Esophagus (tissue), 2 donors: ENCODE results near the gene LAMA2. TPM values are rescaled to one million over a fixed set of nuclear protein-coding genes. Genes with fewer than 3 reads are reported as not detected.
"Not testable (repeated sequence)": the region's sequence is repeated elsewhere in the genome, so short reads cannot be mapped to it uniquely, and the experiment has no call there.

Experiments used
- H3K27ac ChIP-seq, 2 donors: one replicate each; pipeline ENCODE4 v1.5.1; 2013; ENCODE audit warnings: low read depth in 2 of 2, mild to moderate bottlenecking in 2 of 2, inconsistent platforms in 1 of 2, low read length in 1 of 2, moderate library complexity in 1 of 2
- H3K27me3 ChIP-seq, 2 donors: one replicate each; pipeline ENCODE4 v1.6.1; 2013; ENCODE audit warnings: low read length in 2 of 2, control low read depth in 1 of 2, mild to moderate bottlenecking in 1 of 2; ENCODE audit not compliant: insufficient read depth in 2 of 2, control insufficient read depth in 1 of 2
- H3K36me3 ChIP-seq, 2 donors: one replicate each; pipeline ENCODE4 v1.6.1; 2013; ENCODE audit warnings: low read length in 1 of 2; ENCODE audit not compliant: control insufficient read depth in 2 of 2, insufficient read depth in 2 of 2
- H3K4me1 ChIP-seq, 2 donors: one replicate each; pipeline ENCODE4 v1.6.1; 2013; ENCODE audit warnings: low read length in 1 of 2; ENCODE audit not compliant: control insufficient read depth in 2 of 2, insufficient read depth in 2 of 2
- H3K4me3 ChIP-seq, 2 donors: one replicate each; pipeline ENCODE4 v1.5.1; 2013; ENCODE audit warnings: low read length in 2 of 2, mild to moderate bottlenecking in 2 of 2, low read depth in 1 of 2, moderate library complexity in 1 of 2
- H3K9me3 ChIP-seq, 2 donors: one replicate each; pipeline ENCODE4 v1.6.1; 2013; ENCODE audit warnings: mild to moderate bottlenecking in 2 of 2, low read depth in 1 of 2, low read length in 1 of 2, moderate library complexity in 1 of 2; ENCODE audit not compliant: control insufficient read depth in 2 of 2, insufficient read depth in 1 of 2
- WGBS, 2 donors: extraction: QIAGEN DNeasy Blood & Tissue Kit; methylation state at CpG; one replicate each; pipeline ENCODE4 v1.1.7; 2013; 5-methylcytosine and 5-hydroxymethylcytosine counted together
- polyA plus RNA-seq, 2 donors: library from polyadenylated mRNA; stranded (reverse); fragments of 200-250 nt; gene quantifications; one replicate each; pipeline ENCODE4 v1.2.3, GENCODE V29; 2013
- donor health status: healthy with polysubstance abuse.
- donor health status: Bipolar disorder and iron deficiency.

The LAMA2 gene
- polyA plus RNA-seq, 2 donors: 0.67 to 2.7 TPM

DNA sequence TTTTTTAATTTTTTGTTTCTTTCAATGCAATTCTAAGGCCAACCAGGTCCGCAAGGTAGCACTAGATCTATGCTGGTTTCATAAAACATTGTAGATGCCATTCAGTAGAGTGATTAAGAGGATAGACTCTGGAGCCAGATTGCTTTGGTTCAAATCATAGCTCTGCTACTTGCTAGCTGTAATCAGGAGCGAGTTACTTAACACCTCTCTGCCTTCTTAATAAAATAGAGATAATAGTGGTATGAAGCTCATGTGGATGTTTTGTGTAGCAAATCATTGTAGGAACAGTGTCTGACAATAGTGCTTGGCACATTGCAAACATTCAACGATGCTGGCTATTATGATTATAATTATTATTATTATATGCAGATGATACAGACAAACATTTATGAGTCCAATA, 164.9 kb downstream of the LAMA2 start:
- H3K9me3 ChIP-seq: no peaks in the 10 kb centered on the region

DNA sequence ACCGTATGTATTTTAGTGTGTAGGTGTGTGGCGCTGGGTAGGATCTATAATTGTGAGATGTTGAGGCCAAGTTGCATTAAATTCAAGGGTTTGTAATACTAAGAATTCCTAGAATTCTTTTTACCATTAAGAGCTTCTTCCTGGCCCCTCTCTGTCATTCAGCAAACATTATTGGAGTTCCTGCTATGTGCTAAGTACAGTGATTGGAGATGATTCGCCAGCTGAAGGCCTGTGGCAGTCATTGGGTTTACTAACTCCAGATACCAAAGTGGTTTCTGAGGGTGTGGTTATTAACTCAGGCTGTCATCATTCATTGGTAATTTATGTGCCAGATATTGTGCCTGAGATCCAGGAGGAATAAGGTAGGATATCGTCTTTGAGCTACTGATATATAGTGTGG, 167.1 kb downstream of the LAMA2 start:
- H3K36me3 ChIP-seq: no peaks in the 10 kb centered on the region
- WGBS, 2 donors: 88 to 91% methylated on average over 4 of the region's 4 CpGs
- H3K9me3 ChIP-seq: no peaks in the 10 kb centered on the region
- no peak overlapping the region for H3K4me3 ChIP-seq
- H3K4me1 ChIP-seq: no peaks in the 10 kb centered on the region
- H3K27ac ChIP-seq: no peak overlapping the region
- H3K27me3 ChIP-seq: no peaks in the 10 kb centered on the region

More for the DNA sequence above, 164.9 kb downstream of the LAMA2 start:
- WGBS, 2 donors: 83 to 89% methylated on average over 3 of the region's 3 CpGs
- no peaks in the 10 kb centered on the region for H3K27me3 ChIP-seq
- no peaks in the 10 kb centered on the region for H3K4me1 ChIP-seq
- H3K4me3 ChIP-seq: no peak overlapping the region
- H3K36me3 ChIP-seq: no peaks in the 10 kb centered on the region
- no peak overlapping the region for H3K27ac ChIP-seq

DNA sequence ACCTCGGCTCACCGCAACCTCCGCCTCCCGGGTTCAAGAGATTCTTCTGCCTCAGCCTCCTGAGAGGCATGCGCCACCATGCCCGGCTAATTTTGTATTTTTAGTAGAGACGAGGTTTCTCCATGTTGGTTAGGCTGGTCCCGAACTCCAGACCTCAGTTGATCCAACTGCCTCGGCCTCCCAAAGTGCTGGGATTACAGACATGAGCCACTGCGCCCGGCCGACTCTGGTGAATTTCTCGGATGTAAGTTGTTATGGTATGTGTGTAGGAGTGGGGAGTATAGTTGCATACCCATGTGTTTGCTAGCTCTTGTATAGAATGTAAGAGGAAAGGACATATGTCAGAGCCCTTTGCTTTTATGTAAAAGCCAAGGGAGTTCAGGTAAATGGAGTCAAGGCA, 170.2 kb downstream of the LAMA2 start:
- not testable (repeated sequence) for H3K4me3 ChIP-seq

DNA sequence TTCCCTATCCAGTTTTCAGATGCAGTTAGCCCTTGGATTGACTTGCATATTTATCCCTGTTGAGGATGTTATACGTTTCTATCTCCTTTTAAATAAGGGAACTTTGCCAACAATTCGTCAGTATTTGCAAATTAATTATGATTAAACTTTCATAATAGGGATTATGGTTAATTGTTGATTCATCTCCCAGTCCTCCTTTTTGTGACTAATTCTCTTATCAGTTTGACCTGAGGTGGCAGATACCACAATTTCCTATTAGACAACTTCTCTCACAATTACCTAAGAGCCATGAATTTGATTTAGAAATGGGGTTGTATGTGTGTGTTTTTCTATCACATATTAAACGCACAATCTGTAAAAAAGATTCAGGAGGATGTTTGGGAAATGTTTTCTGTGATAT, 172.9 kb downstream of the LAMA2 start:
- 39 to 43% methylated on average over 3 of the region's 3 CpGs for WGBS, 2 donors
- H3K27ac ChIP-seq: no peak overlapping the region

More for the DNA sequence above, 170.2 kb downstream of the LAMA2 start:
- not testable (repeated sequence) for H3K9me3 ChIP-seq, H3K27me3 ChIP-seq, H3K4me1 ChIP-seq, H3K36me3 ChIP-seq, H3K27ac ChIP-seq
- 92 to 95% methylated on average over 13 of the region's 13 CpGs for WGBS, 2 donors

DNA sequence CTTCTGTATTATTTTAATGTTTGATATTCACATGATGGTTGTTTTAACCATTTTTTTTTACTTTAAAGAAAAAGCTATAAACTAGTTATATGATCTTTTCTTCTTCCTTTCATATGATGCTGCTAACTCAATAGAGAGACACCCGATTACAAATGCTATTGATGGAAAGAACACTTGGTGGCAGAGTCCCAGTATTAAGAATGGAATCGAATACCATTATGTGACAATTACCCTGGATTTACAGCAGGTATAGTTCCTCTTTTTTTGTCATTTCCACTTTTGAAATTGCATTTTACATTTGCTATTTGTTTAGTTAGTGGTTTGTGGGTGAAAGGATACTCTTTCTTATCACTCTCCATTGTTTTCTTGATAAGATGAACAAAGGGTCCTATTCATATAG, 176.7 kb downstream of the LAMA2 start:
- Histone ChIP-seq H3K4me3 (no peak overlapping the region), H3K36me3 (no peaks in the 10 kb centered on the region), H3K27ac (no peak overlapping the region), H3K4me1 (no peaks in the 10 kb centered on the region), H3K9me3 (no peaks in the 10 kb centered on the region), H3K27me3 (no peaks in the 10 kb centered on the region)
- WGBS, 2 donors: 79 to 83% methylated on average over 2 of the region's 2 CpGs

More for the DNA sequence above, 172.9 kb downstream of the LAMA2 start:
- no peaks in the 10 kb centered on the region for H3K27me3 ChIP-seq
- H3K9me3 ChIP-seq: no peaks in the 10 kb centered on the region
- H3K4me3 ChIP-seq: no peak overlapping the region
- H3K4me1 ChIP-seq: no peaks in the 10 kb centered on the region
- H3K36me3 ChIP-seq: no peaks in the 10 kb centered on the region

DNA sequence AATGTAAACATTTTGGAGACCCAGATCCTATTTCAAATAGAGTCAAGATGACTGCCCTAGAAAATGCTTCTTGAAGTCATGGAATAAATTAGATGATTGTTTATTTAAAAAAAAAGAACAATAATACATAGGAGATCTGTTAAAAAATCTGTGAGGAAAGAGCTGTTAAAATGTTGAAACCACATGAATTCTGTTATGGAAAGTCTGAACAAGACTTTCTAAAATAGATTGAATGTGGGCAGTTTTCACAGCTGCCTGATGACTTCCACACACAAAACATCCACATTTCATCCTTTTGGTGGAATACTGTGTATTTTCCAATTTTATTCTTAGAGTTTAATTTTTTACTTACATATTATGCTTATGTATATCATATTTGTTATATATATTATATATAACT, 186.1 kb downstream of the LAMA2 start:
- Histone ChIP-seq H3K27ac (no peak overlapping the region), H3K27me3 (no peaks in the 10 kb centered on the region), H3K36me3 (no peaks in the 10 kb centered on the region), H3K4me1 (no peaks in the 10 kb centered on the region), H3K4me3 (no peak overlapping the region), H3K9me3 (no peaks in the 10 kb centered on the region)

DNA sequence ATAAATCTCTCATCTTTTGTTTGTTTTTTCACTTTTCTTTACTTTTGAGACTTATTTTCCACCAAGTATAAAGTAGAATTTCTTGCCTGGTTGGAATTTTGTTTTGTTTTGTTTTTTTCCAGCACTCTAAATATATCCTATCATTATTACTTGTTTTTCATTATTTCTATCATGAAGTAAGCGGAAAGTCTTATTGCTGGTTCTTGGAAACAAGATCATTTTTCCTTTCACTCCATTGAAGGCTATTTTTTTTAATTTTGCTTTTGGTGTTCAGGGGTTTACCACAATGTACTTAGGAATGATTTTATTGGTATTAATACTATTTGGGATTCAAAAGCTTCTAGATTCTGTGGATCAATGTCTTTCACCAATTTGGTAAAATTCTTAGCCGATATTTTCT, 190.1 kb downstream of the LAMA2 start:
- Histone ChIP-seq H3K36me3 (no peaks in the 10 kb centered on the region), H3K27ac (no peak overlapping the region), H3K27me3 (no peaks in the 10 kb centered on the region), H3K4me1 (no peaks in the 10 kb centered on the region), H3K9me3 (no peaks in the 10 kb centered on the region), H3K4me3 (no peak overlapping the region)
- 97% methylated on average over 2 of the region's 2 CpGs for WGBS, 2 donors

DNA sequence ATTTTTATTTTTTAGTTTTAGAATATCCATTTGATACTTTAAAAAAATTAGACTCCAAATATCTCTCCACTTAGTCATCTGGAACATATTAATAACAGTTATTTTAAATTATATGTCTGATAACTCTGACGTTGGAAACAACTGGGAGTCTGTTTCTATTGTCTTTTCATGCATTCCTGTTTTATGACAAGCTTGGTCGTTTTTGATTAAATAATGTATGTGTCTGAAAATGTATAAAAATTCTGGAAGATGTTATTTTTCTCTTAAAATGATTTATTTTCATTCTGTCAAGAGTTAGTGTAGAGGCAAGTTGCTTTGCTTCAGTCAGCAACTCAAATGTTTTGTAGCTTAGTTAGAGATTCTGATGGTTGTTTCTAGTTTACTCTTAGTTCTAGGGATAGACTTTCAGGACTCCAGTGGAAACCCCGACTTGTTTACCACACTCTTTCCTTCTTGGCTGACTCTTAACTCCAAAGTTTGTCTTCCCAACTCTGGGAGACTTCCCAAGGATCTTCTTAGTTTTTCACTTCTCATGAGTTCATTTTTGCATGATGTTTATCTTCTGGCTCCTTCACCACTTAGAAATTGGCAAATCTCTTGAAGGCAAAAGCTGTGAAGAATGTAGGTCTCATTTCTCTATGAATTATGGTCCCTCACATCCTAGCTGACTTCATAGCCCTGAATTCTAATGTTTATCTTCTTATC, 190.9 kb downstream of the LAMA2 start:
- Histone ChIP-seq H3K27me3 (no peaks in the 10 kb centered on the region), H3K9me3 (no peaks in the 10 kb centered on the region), H3K4me3 (no peak overlapping the region), H3K36me3 (no peaks in the 10 kb centered on the region), H3K27ac (no peak overlapping the region), H3K4me1 (no peaks in the 10 kb centered on the region)
- 38 to 47% methylated on average over 3 of the region's 3 CpGs for WGBS, 2 donors

DNA sequence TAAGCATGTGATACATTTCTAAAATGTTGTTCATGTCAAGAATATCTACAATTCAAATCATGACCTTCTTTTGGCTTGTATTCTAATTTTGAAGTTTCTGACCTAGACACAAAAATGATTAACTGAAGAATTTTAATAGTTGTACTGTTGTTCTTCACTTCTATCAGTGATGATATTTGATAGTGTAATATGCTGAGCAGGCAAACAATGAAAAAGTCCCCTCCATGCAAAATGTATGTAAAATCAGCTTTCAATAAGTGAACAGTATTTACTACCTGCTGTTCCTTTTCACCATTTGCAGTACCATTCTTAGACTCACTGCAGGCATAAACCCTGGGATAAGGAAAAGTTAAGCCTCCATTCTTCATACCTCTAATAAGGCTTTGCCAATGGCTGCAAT, 201.5 kb downstream of the LAMA2 start:
- no peaks in the 10 kb centered on the region for H3K9me3 ChIP-seq
- H3K36me3 ChIP-seq: no peaks in the 10 kb centered on the region
- H3K4me1 ChIP-seq: no peaks in the 10 kb centered on the region
- H3K4me3 ChIP-seq: no peak overlapping the region
- H3K27ac ChIP-seq: no peak overlapping the region
- H3K27me3 ChIP-seq: no peaks in the 10 kb centered on the region

DNA sequence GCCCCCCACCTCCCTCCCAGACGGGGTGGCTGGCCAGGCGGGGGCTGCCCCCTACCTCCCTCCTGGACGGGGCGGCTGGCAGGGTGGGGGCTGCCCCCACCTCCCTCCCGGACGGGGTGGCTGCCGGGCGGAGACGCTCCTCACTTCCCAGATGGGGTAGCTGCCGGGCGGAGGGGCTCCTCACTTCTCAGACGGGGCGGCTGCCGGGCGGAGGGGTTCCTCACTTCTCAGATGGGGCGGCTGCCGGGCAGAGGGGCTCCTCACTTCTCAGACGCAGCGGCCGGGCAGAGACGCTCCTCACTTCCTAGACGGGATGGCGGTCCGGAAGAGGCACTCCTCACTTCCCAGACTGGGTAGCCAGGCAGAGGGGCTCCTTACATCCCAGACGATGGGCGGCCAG, 205.5 kb downstream of the LAMA2 start:
- not testable (repeated sequence) for H3K36me3 ChIP-seq, H3K4me1 ChIP-seq, H3K27ac ChIP-seq, H3K27me3 ChIP-seq, H3K9me3 ChIP-seq, H3K4me3 ChIP-seq
- WGBS, 2 donors: 95 to 96% methylated on average over 19 to 26 of the region's 26 CpGs
